Stimulated activated CD4-positive, alpha-beta T cell treated with anti-CD3 and anti-CD28 coated beads, TNF-alpha, amount 100 ng/mL, for 1 hour (primary cell): Measurements from ENCODE around the gene PCP2.

ENCODE experiments used
- DNase-seq, 3 donors: peaks; one replicate each; pipeline ENCODE4 v3.0.0-alpha.2; 2020; ENCODE audit warnings: low read depth in 3 of 3, low spot score in 1 of 3

Gene PCP2

GRCh38 chr19:7633698-7634097, at the start of gene PCP2:
PCP2 (minus strand) TSS chr19:7633719; CDS start chr19:7633457, 262 bp downstream.
- DNase-seq = no peak

- DNase-seq = no peak
Measured at GRCh38 chr19:7682175-7682855, 48.8 kb upstream of the PCP2 start.

GRCh38 chr19:7681340-7682174, 48.0 kb upstream of the PCP2 start:
- DNase-seq = peak; percentile 56 to 71 (median 70)

- DNase-seq = peak; percentile 66 to 84 (median 82)
Measured at GRCh38 chr19:7680606-7681339, 47.3 kb upstream of the PCP2 start, which contains the start of gene TRAPPC5. TRAPPC5 (plus strand) TSS chr19:7680833; CDS start chr19:7682254, 1,421 bp downstream.

- no peak for DNase-seq
Measured at GRCh38 chr19:7679771-7680605, 46.5 kb upstream of the PCP2 start.

- DNase-seq = peak; percentile 33 to 46 (median 40)
Measured at GRCh38 chr19:7678971-7679751, 45.6 kb upstream of the PCP2 start.

GRCh38 chr19:7677669-7678311, 44.3 kb upstream of the PCP2 start:
- DNase-seq = no peak

- DNase-seq = no peak
Measured at GRCh38 chr19:7676854-7677253, 43.3 kb upstream of the PCP2 start, which contains the start of gene MCEMP1. MCEMP1 (plus strand) TSS chr19:7677090; CDS start chr19:7677121, 31 bp downstream.

GRCh38 chr19:7676376-7676775, 42.9 kb upstream of the PCP2 start:
- no peak for DNase-seq

- no peak for DNase-seq
Measured at GRCh38 chr19:7674010-7675005, 40.8 kb upstream of the PCP2 start.

GRCh38 chr19:7672522-7672921, 39.0 kb upstream of the PCP2 start:
- DNase-seq = no peak

GRCh38 chr19:7670790-7671189, 37.3 kb upstream of the PCP2 start:
- DNase-seq = no peak

- DNase-seq = no peak
Measured at GRCh38 chr19:7670150-7670783, 36.7 kb upstream of the PCP2 start.

GRCh38 chr19:7669641-7670040, 36.1 kb upstream of the PCP2 start:
- no peak for DNase-seq

GRCh38 chr19:7668842-7669241, 35.3 kb upstream of the PCP2 start, which contains the start of gene RETN:
RETN (plus strand) TSS chr19:7669049; CDS start chr19:7669327, 278 bp downstream.
- DNase-seq = no peak

- DNase-seq = no peak
Measured at GRCh38 chr19:7665076-7665475, 31.6 kb upstream of the PCP2 start.

- no peak for DNase-seq
Measured at GRCh38 chr19:7663706-7664105, 30.2 kb upstream of the PCP2 start.

GRCh38 chr19:7662657-7663056, 29.1 kb upstream of the PCP2 start:
- no peak for DNase-seq
